HepG2 (cell line): ENCODE measurements around the gene WNT3. TPM values are rescaled to one million over a fixed set of nuclear protein-coding genes. Genes with fewer than 3 reads are reported as not detected.

Experiments used
- ATAD3A ChIP-seq: sonication (generic); formaldehyde crosslinking; IDR thresholded peaks from 2 replicates; pipeline ENCODE4 v1.4.0; 2020; ENCODE audit warnings: missing genetic modification reagents
- CHCHD3 ChIP-seq: sonication (generic); formaldehyde crosslinking; IDR thresholded peaks from 2 replicates; pipeline ENCODE4 v1.8.0; 2022; ENCODE audit warnings: mild to moderate bottlenecking, missing genetic modification reagents, moderate library complexity
- DPF2 ChIP-seq: sonication (generic); formaldehyde crosslinking; IDR thresholded peaks from 2 replicates; pipeline ENCODE4 v1.4.0; 2020; ENCODE audit warnings: mild to moderate bottlenecking, low read depth, missing genetic modification reagents, borderline replicate concordance
- GATAD1 ChIP-seq: IDR thresholded peaks from 2 replicates; pipeline ENCODE4 v1.6.1; 2016; ENCODE audit warnings: missing genetic modification reagents, missing compliant biosample characterization
- HINFP ChIP-seq: sonication (generic); formaldehyde crosslinking; IDR thresholded peaks from 2 replicates; pipeline ENCODE4 v1.4.0; 2020; ENCODE audit warnings: low read depth, mild to moderate bottlenecking, missing genetic modification reagents
- HNF1B ChIP-seq: sonication (generic); formaldehyde crosslinking; IDR thresholded peaks from 2 replicates; pipeline ENCODE4 v1.5.1; 2020; ENCODE audit warnings: mild to moderate bottlenecking, moderate library complexity, missing genetic modification reagents
- HNF4G ChIP-seq, 2 experiments: sonication (generic) in 1 of 2; formaldehyde crosslinking in 1 of 2; IDR thresholded peaks; 2 replicates each; pipeline versions ENCODE4 v1.4.0 to v1.6.1; 2011 to 2020; ENCODE audit warnings: borderline replicate concordance in 2 of 2, low read depth in 2 of 2, mild to moderate bottlenecking in 2 of 2, low read length in 1 of 2, missing genetic modification reagents in 1 of 2, moderate library complexity in 1 of 2
- IRF2 ChIP-seq: IDR thresholded peaks from 2 replicates; pipeline ENCODE4 v1.6.1; 2018; ENCODE audit warnings: missing genetic modification reagents, missing compliant biosample characterization
- MAX ChIP-seq: IDR thresholded peaks from 2 replicates; pipeline ENCODE4 v1.6.1; 2012; ENCODE audit warnings: inconsistent platforms
- PAWR ChIP-seq: sonication (generic); formaldehyde crosslinking; IDR thresholded peaks from 2 replicates; pipeline ENCODE4 v1.4.0; 2020; ENCODE audit warnings: missing genetic modification reagents, mild to moderate bottlenecking, borderline replicate concordance
- TOE1 ChIP-seq: sonication (generic); formaldehyde crosslinking; IDR thresholded peaks from 2 replicates; pipeline ENCODE4 v1.4.0; 2020; ENCODE audit warnings: mild to moderate bottlenecking, missing genetic modification reagents
- ZHX1 ChIP-seq: sonication (generic); formaldehyde crosslinking; IDR thresholded peaks from 2 replicates; pipeline ENCODE4 v1.8.1; 2022; ENCODE audit warnings: low read depth, mild to moderate bottlenecking, missing genetic modification reagents
- ZNF251 ChIP-seq: sonication (generic); formaldehyde crosslinking; IDR thresholded peaks from 2 replicates; pipeline ENCODE4 v1.9.0; 2021; ENCODE audit warnings: mild to moderate bottlenecking, missing genetic modification reagents
- ZNF382 ChIP-seq: sonication (generic); formaldehyde crosslinking; IDR thresholded peaks from 2 replicates; pipeline ENCODE4 v1.5.0; 2020; ENCODE audit warnings: missing genetic modification reagents, mild to moderate bottlenecking, borderline replicate concordance
- ZNF496 ChIP-seq: sonication (generic); formaldehyde crosslinking; IDR thresholded peaks from 2 replicates; pipeline ENCODE4 v1.8.1; 2023; ENCODE audit warnings: mild to moderate bottlenecking, moderate library complexity, missing genetic modification reagents; ENCODE audit not compliant: insufficient replicate concordance
- ZNF549 ChIP-seq: sonication (generic); formaldehyde crosslinking; IDR thresholded peaks from 2 replicates; pipeline ENCODE4 v1.5.0; 2020; ENCODE audit warnings: missing genetic modification reagents
- ZNF567 ChIP-seq: sonication (generic); formaldehyde crosslinking; IDR thresholded peaks from 2 replicates; pipeline ENCODE4 v1.8.1; 2023; ENCODE audit warnings: mild to moderate bottlenecking, missing genetic modification reagents, borderline replicate concordance
- ZNF572 ChIP-seq: sonication (generic); formaldehyde crosslinking; IDR thresholded peaks from 2 replicates; pipeline ENCODE4 v1.5.1; 2020; ENCODE audit warnings: mild to moderate bottlenecking, missing genetic modification reagents
- ZNF605 ChIP-seq: sonication (generic); formaldehyde crosslinking; IDR thresholded peaks from 2 replicates; pipeline ENCODE4 v1.8.0; 2022; ENCODE audit warnings: mild to moderate bottlenecking, missing genetic modification reagents
- ZNF619 ChIP-seq: sonication (generic); formaldehyde crosslinking; IDR thresholded peaks from 2 replicates; pipeline ENCODE4 v1.4.0; 2020; ENCODE audit warnings: mild to moderate bottlenecking, missing genetic modification reagents
- ZNF713 ChIP-seq: sonication (generic); formaldehyde crosslinking; IDR thresholded peaks from 2 replicates; pipeline ENCODE4 v1.4.0; 2020; ENCODE audit warnings: mild to moderate bottlenecking, missing genetic modification reagents
- ZNF737 ChIP-seq: sonication (generic); formaldehyde crosslinking; IDR thresholded peaks from 2 replicates; pipeline ENCODE4 v1.5.0; 2020; ENCODE audit warnings: missing genetic modification reagents, mild to moderate bottlenecking, borderline replicate concordance
- polyA plus RNA-seq, 8 experiments: library from polyadenylated mRNA; depleted of rRNA in 3 of 8; stranded (reverse) in 7 of 8; unstranded in 1 of 8; fragments of >200 nt; fragmentation: Illumina TruSeq in 4 of 8; extraction: Trizol in 4 of 8; gene quantifications; 2 replicates each; pipeline versions ENCODE4 v1.2.1 to v1.2.3, GENCODE V29; 2011 to 2016; ENCODE audit warnings: low read depth in 4 of 8, missing spikeins in 1 of 8, mixed read lengths in 1 of 8; ENCODE audit not compliant: insufficient read depth in 1 of 8
- total RNA-seq, 5 experiments: library from RNA; depleted of rRNA; stranded (reverse); fragments of >200 nt; fragmentation: Illumina TruSeq; extraction: Trizol; gene quantifications; 2 replicates each; pipeline ENCODE4 v1.2.3, GENCODE V29; 2016; ENCODE audit warnings: low read depth in 1 of 5

Gene WNT3
- total and polyA plus RNA-seq, 2 of the 13 experiments (the other 11 are each of a cell fraction or from before 2014, with no cell fraction given), result 8.5 to 10.3 TPM

- no peak for TF ChIP-seq ZNF605
- TF ChIP-seq GATAD1 (CRISPR knock-in tag), result 0 out of 2 replicates have a peak, but pooled peaks have one; percentile 8
- no peak for TF ChIP-seq ZHX1
- peak; percentile 20; the same call in 1 of the 2 replicates for TF ChIP-seq DPF2
- no peak for TF ChIP-seq ZNF619 (CRISPR knock-in tag)
- no peak for TF ChIP-seq ZNF713
- TF ChIP-seq PAWR (CRISPR knock-in tag), result no peak
- TF ChIP-seq CHCHD3 (CRISPR knock-in tag), result no peak
- TF ChIP-seq ZNF382 (CRISPR knock-in tag), result no peak
- TF ChIP-seq HINFP (CRISPR knock-in tag), result no peak
- no peak for TF ChIP-seq ZNF572 (CRISPR knock-in tag)
- TF ChIP-seq HNF4G (IDR thresholded peaks at IDR 0.05; ENCODE audit: borderline replicate concordance, low read depth, low read length), result peak; percentile 33; the same call in 1 of the 2 replicates
- no peak for TF ChIP-seq HNF4G (CRISPR knock-in tag; IDR thresholded peaks at IDR 0.05; ENCODE audit: borderline replicate concordance, low read depth)
- peak; percentile 81 for TF ChIP-seq HNF1B (CRISPR knock-in tag)
- TF ChIP-seq ZNF251, result 0 out of 2 replicates have a peak, but pooled peaks have one; percentile 69
- TF ChIP-seq ZNF549, result no peak
- TF ChIP-seq ZNF737 (CRISPR knock-in tag), result 0 out of 2 replicates have a peak, but pooled peaks have one; percentile 62
- no peak for TF ChIP-seq TOE1 (CRISPR knock-in tag)
- no peak for TF ChIP-seq ZNF567
- peak; percentile 67; the same call in 1 of the 2 replicates for TF ChIP-seq IRF2 (CRISPR knock-in tag)
- TF ChIP-seq ZNF496, result no peak
- TF ChIP-seq MAX, result no peak; the same call in 1 of the 2 replicates
- no peak for TF ChIP-seq ATAD3A (CRISPR knock-in tag)
Observed at GRCh38 chr17:46783031-46783593, 35.4 kb downstream of the WNT3 start (continued).
